CD4-positive, alpha-beta T cell treated with Interleukin-2 at 100 ng/mL for 4 hours (primary cell): ENCODE data around the gene GAB2.
"Not testable (repeated sequence)": the region's sequence is repeated elsewhere in the genome, so short reads cannot be mapped to it uniquely, and the experiment has no call there.

Source experiments
- DNase-seq: peaks from one replicate; pipeline ENCODE4 v3.0.0-alpha.2; 2020; ENCODE audit warnings: low spot score

The GAB2 gene, protein sequence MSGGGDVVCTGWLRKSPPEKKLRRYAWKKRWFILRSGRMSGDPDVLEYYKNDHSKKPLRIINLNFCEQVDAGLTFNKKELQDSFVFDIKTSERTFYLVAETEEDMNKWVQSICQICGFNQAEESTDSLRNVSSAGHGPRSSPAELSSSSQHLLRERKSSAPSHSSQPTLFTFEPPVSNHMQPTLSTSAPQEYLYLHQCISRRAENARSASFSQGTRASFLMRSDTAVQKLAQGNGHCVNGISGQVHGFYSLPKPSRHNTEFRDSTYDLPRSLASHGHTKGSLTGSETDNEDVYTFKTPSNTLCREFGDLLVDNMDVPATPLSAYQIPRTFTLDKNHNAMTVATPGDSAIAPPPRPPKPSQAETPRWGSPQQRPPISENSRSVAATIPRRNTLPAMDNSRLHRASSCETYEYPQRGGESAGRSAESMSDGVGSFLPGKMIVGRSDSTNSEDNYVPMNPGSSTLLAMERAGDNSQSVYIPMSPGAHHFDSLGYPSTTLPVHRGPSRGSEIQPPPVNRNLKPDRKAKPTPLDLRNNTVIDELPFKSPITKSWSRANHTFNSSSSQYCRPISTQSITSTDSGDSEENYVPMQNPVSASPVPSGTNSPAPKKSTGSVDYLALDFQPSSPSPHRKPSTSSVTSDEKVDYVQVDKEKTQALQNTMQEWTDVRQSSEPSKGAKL

DNA sequence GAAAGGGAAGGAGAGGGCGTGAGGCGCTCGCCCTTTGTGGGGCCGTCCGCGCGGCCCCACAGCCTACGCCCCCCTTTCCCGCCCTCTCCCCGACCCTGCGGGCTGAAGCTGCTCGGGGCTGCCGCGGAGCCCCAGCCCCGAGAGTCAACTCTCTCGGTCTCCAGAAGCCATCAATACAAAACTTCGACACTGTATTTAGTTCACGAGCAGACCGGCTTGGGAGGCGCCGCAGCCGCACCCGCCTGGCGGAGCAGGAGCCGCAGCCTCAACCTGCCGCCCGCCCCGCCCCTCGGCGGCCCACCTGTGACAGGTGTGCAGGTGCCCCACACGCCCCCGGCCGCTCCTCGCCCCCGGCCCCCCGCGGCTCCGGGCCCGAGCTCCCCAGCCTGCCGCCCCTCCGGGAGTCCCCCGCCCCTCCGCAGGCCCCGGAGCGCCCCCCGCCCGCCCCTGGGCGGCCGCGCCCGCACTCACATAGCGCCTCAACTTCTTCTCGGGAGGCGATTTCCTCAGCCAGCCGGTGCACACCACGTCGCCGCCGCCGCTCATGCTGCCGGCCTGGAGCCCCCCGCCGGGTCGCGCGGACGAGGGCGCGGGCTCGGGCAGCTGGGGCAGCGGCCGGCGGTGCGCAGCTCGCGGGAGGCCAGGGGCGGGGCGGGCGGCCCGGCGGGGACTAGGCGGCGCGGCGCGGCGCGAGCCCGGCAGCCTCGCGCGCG is at the start of gene GAB2:
Gene GAB2, minus strand, starts transcription at position 646 of the 713 bp plus-strand sequence. Its CDS starts 100 bp downstream, at position 546.
- DNase-seq, result peak; percentile 28

DNA sequence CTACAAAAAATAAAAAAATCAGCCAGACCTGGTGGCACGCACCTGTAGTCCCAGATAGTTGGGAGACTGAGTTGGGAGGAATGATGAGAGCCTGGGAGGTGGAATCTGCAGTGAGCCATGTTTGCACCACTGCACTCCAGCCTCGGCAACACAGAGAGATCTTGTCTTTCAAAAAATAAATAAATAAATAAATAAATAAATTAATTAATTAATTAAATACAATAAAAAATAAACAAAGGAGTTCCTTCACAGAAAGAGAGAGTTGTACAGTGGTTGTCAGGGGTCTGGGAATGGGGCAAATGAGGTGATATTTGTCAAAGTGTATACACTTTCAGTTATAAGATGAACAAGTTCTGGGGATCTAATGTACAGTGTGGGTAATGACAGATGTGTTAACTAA is 49.8 kb upstream of the GAB2 start:
- DNase-seq, result no peak

DNA sequence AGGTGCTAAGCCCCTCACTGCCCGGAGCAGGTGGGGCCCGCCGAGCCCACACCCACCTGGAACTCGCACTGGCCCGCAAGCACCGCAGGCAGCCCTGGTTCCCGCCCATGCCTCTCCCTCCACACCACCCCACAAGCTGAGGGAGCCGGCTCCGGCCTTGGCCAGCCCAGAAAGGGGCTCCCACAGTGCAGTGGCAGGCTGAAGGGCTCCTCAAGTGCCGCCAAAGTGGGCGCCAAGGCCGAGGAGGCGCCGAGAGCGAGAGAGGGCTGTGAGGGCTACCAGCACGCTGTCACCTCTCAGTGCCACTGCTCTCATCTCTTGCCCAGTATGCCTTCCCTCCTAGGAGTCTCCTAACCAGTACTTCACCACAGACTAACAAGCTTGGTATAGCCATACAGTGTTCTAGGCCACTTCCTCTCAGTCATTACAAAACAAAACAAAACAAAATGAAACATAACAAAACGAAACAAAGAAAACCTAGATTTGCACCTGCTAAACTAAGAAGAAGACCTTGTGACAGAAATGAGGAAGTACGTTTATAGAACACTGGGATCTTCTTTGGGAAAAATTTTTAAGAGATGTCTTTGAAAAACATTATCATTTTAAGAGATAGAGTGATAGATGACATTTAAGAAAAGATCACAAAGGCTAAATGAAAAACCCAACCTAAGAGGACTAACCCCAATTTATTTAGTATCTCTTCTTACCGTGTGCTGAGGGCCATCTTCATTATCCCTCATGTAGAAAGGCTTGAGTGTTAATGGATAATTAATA is 47.7 kb upstream of the GAB2 start:
- peak; percentile 37 for DNase-seq

DNA sequence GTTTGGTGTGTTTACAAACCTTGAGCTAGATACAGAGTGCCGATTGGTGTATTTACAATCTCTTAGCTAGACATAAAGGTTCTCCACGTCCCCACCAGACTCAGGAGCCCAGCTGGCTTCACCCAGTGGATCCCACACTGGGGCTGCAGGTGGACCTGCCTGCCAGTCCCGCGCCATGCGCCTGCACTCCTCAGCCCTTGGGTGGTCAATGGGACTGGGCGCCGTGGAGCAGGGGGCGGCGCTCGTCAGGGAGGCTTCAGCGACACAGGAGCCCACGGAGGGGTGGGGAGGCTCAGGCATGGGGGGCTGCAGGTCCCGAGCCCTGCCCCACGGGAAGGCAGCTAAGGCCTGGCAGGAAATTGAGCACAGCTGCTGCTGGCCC is 47.2 kb upstream of the GAB2 start:
- DNase-seq, result not testable (repeated sequence)

DNA sequence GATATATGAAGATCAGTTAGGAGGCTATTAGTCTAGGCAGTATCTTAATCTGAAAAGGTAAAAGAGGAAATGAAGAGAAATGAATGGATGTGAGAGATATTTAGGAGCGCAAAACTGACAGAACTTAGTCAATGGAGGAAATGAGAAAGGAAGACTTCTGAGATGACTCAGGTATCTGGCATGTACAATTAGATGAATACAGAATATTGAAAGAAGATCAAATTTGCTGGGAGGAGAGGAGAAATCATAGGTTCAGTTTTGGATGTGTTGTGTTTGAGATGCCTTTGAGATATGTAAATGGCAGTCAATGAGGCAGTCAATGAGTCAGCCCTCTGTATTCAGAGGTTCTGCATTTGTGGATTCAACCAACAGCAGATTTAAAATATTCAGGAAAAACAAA is 42.9 kb upstream of the GAB2 start:
- no peak for DNase-seq

DNA sequence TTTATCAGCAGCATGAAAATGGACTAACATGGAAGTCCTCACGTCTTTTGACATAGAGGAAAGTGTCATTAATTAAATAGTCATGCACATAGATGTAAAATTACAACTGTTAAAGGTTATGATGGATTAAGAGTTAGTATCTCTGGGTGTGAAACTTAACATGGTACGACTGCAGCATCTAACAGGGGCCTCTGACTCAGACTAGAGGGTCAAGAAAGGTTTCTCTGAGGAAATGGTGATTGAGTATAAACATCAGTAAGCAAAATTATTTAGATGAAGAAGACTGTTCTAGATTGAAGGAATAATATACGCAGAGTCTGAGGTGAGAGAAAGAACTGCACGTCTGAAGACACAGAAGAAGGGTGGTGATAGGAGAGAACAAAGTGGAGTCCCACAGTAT is 42.1 kb upstream of the GAB2 start:
- DNase-seq, result no peak

DNA sequence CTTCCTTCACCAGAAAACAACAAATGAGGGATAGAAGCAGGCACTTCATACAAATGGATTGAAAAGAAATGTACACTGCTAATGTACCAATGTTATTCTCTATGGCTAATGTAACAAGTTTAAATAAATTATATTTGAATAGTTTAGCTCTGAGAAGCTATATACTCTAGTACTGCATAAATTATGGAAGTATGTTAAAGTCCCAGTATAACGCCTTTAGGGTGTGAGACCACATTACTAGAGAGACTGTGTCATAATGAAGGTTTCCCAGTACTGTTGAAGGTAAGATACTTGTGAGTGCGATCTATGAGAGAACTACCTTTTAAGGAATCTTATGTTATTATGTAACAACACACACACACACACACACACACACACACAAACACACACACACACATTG is 39.8 kb upstream of the GAB2 start:
- DNase-seq, result no peak

DNA sequence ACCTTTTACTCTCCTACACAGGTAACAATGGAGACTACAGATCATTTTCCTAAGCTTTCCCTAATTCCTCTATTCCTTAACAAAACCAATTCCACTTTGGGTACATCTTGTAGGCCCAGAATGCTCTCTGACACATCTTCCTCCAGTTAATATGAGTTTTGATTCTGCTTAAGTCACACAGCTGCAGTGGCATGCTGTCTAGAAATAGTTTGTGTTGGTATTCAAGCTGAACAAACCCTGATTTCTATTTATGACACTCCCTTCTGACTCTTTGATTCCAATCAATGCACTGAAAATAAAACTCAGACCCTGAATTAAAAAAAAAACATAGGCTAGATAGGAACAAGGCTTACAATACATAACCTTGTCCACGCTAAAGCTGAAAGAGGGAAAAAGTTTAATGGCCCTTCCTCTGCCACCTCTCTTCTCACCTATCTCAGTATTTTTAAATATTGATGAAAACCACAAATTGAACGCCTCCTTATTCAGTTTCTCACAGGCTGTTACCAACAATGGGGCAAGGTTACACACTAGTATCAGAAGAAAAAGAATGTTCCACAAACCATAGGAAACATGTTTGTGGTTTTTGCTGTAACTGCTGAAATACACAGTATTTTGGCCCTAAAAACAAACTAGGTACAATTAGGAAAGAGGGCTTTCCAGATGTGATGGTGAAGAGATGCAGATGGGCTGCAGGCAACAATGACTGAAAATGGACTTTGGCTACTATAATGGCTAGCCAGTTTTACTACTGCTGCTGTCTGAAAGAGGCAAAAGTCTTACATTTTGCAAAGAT is 35.7 kb upstream of the GAB2 start:
- DNase-seq, result no peak

DNA sequence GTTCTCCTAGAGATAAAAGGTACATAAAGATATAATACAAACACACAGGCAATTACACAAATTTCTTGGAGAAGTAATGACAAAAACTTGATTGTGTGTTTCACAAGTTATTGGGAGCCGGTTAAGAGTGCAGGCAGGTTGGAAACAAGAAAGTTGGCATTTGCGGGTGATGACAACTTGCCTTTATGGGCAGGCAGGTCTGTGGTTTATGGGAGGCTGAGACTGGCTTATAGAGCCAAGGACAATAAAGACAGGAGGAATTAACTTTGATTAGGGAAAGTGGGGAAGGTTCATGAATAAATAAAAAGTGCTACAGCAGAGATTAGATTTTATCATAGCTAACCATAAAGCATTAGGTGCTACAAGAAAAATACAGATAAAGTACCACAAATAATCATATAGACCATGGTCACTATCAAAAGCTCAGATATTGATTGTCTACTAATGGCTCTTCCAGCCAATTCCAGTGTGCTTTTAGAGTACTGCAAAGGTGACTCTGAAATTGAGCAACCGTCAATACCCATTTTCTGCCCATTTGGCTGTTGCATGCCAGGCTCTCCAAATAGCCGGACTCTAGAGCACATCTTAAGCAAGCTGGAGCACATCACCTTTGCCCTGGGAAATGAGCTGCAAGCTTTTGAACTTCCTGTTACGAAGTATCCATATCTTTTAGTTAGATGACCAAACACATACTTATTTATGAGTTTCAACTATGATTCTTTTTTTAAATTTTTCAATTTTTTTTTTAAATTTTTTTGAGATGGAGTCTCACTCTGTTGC is 33.9 kb upstream of the GAB2 start:
- DNase-seq, result no peak

DNA sequence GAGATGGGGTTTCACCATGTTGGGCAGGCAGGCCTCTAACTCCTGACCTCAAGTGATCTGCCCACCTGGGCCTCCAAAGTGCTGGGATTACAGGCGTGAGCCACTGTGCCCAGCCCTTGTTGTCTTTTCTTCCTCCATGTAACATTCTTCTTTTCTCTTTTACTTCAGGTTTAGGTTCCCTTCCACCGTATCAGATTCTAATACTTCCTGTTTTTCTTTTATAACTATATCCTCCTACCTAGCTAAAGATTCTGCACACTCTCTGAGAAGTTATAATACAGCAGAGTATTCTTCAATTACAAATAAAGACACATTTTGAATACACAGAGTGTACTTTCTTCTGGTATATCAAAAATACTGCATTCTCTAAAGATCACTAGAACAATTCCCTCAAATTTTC is 33.2 kb upstream of the GAB2 start:
- DNase-seq, result no peak

DNA sequence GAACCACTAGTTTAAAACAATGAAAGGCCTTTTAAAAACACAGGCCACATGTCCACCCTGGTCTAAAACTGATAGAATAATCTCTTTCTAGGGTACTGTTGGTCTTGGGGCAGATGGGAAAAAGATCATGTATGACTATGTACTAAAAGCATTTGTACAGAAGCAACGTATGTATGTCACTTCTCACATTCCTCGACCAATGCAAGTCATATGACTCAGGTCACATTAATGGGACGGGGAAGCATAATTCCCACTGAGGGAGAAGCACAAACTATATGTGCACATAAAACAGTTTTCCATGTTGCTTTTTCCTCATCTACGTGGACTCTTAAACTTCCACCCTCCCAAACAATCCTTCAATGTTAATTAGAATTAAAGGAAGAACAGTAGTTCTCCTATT is 32.2 kb upstream of the GAB2 start:
- DNase-seq, result no peak

DNA sequence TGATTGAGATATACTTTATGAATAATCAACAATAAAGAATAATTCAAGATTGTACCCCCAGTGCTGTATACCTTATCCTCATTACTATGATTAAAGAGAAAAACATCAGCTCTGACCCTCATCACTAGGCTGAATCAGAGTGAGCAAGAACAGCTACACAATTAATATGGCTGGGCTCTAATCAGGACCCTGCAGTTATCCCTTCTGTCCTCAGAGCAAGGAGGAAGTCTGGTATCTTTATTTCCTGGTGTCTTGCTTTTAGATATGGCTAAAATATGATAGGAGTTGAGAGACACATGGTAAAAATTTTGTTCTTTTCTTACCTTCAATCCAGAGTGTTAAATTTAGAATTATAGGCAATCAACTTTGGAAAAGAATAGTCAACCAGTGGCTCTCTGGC is 28.6 kb upstream of the GAB2 start:
- DNase-seq, result no peak

DNA sequence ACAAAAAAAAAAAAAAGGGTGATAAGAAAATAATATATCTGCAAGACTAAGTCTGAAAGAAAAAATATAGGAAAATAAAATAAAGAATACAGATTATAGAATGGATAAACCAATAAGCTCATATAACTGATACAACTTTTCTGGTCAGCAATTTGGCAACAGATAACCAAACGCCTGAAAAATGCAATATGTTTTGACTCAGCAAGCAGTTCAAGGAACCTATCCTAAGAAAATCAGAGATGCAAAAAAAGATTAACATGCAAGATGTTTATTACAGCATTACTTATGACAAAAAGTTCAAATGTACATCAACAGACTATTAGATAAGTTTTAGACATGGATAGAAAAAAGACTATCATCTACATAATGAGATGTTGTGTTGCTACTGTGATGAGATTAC is 27.1 kb upstream of the GAB2 start:
- DNase-seq, result no peak

DNA sequence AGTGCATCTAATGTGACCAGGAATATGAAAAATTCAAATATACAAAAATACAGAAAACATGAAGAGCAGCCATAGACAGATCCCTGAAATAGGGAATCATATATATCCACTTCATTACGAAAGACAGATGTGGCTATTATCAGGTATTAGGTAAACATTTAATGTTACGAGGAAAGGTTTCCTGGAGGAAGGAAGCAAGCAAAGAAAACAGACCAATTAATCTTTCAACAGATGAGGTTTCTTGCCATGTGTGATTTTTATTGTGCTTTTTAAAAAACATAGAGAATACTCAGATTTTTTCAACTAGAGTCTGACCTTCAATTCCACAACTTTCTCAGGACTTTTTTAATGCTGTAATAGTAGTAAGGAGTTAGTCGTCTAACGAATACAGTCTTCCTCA is 24.3 kb upstream of the GAB2 start:
- DNase-seq, result no peak

DNA sequence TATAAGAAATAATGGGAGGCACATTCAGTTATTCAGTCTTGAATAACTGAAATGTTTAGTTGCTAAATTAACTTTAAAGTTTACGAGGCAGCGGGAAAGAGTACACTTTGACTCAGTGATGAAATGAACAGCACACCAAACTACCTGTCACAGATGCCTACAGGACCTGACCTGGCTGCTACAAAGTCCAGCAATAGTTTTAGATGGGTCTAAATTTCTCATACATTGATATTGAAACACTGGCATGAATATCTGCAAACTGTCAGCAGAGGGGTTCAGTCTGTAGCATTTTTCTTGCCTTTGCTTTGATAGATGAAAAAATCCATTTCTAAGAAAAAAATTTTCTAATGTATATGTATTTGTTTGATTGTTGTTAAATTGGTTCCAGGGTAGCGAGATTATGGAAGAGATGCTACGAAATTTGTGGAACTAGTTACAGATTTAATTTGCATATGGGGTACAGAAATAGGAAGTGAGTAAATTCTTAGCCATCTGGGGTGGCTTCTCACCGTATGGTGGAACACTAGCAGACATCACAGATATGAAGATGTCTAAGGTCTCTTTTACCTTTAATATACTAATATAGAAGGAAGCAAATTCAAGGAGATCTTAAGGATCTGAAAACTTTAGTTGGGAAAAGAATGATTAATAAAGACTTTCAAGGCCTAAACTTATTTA is 20.8 kb upstream of the GAB2 start:
- no peak for DNase-seq

DNA sequence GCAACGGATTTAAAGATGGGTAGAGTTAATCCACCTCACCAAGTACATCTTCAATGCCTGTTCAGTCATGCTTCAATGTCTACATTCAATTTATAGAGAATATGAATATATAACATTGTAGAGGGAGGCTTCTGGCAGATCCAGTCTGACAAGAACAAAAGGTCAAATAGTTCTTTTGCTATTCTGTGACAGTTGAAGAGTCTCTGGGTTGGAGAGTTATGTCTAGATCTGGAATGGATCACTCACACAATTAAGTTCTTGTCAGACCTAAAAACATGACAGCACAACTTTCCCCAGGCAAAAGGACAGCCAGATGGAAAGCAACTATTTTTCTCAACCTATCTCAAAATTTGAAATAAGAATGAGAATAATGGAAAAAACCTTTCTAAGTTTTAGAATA is 15.3 kb upstream of the GAB2 start:
- DNase-seq, result no peak

DNA sequence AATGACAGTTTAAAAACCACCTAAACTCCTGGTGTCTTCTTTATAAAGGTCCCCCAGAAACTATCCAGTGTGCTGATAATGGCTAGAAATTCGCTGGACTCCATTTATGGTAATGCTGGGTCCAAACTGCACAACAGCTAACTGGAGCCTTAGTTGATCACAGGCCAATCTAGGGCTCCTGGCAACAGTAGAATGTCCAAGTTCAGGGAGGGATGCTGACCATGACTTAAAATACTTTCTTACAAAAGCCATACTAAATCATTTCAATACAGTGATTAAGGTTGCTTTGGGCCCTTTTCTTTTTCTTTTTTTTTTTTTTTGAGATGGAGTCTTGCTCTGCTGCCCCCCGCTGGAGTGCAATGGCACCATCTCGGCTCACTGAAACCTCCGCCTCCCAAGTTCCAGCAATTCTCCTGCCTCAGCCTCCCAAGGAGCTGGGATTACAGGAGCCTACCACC is 14.5 kb upstream of the GAB2 start:
- DNase-seq, result no peak

DNA sequence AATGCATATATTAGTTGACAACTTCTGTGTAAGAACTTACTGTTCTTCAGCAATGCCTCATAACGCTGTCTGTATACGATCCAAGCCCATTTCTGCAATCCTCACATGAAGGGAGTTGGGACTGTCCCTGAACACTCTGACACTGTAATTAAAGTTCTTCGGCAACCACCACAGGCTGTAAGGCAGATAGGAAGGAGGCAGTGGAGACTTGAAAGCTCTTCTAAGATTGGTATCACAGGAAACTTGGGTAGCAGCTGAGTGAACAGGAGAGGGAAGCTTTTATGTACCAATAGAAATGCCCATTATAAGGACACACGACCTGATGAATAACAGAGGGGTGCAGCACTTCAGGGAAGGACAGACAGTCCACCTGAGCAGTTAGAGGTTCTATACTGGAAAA is 12.0 kb upstream of the GAB2 start:
- DNase-seq, result no peak

DNA sequence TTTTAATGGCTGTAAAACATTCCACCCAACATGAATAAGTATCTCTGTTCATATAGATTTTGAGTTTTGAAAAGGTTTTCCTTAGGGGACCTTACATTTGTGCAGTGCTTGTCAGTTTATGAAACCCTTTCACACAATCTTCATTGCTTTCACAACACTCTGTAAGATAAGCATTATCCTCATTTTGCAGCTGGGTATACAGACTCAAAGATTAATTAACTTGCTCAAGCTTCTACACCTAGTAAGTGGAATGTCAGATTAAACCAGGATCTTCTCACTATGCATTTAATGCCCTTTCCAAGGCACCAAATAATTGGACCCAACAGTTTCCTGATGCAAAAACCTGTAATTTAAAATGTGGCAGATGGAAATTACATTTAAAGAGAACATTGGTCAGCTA is 11.6 kb upstream of the GAB2 start:
- DNase-seq, result no peak

DNA sequence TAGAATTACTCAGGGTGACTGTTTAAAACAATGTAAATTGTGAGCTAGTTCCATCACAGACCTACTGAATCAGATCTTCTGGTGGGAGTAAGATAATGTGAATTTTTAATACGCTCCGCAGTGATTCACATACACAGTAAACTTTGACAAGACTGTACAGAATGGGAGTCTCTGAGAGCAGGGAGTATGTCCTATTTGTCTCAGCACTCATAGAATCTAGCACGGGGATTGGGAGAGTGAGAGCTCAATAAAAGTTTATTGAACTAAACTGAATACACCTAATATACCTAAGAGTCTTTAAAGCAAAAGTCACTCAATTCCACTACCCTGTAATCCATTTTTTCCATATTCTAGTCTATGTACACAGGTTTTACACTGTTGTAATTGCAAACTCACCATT is 11.2 kb upstream of the GAB2 start:
- no peak for DNase-seq
